Caco-2 (cell line): ENCODE results near the gene TRAM2. TPM values are rescaled to one million over a fixed set of nuclear protein-coding genes. Genes with fewer than 3 reads are reported as not detected.

Source experiments
- BruUV-seq: library from RNA; stranded (reverse); fragments of 400-500 nt; replicated peaks from 2 replicates; lab custom pipeline; 2021; lab: Mats Ljungman, UMichigan
- CTCF ChIA-PET: fragments of 300-600 bp; sonication (Branson Sonifier 250); formaldehyde crosslinking; loops from one replicate; lab custom pipeline; 2022; ENCODE audit warnings: antibody characterized with exemption; lab: Charles Lee
- POLR2A ChIA-PET: fragments of 300-600 bp; sonication (Branson Sonifier 250); formaldehyde crosslinking; loops from one replicate; lab custom pipeline; 2022; ENCODE audit warnings: antibody characterized with exemption; lab: Charles Lee
- DNase-seq, 2 experiments: peaks; one replicate each; pipeline versions ENCODE4 v3.0.0 to v3.0.0-alpha.2; 2020 to 2022
- H3K27me3 ChIP-seq: replicated peaks from 2 replicates; pipeline ENCODE4 v1.6.0; 2011; ENCODE audit warnings: low read length; ENCODE audit not compliant: control insufficient read depth, insufficient read depth
- H3K36me3 ChIP-seq: 2 replicates; pipeline ENCODE4 v1.5.1; 2011; ENCODE audit warnings: low read length; ENCODE audit not compliant: control insufficient read depth, insufficient read depth
- H3K4me1 ChIP-seq: fragments of 250-450 bp; sonication (Bioruptor Pico); 2 replicates; pipeline ENCODE4 v1.5.1; 2020; ENCODE audit warnings: mild to moderate bottlenecking
- H3K4me3 ChIP-seq: 2 replicates; pipeline ENCODE4 v1.5.1; 2011; ENCODE audit warnings: low read depth, mild to moderate bottlenecking, control low read depth, low read length
- H3K9me3 ChIP-seq: fragments of 250-450 bp; sonication (Bioruptor Pico); 2 replicates; pipeline ENCODE4 v1.5.1; 2020; ENCODE audit warnings: mild to moderate bottlenecking, moderate library complexity
- H3K27ac Mint-ChIP-seq: one replicate; pipeline ENCODE4 v1.8.0; 2022; ENCODE audit warnings: mixed read lengths; ENCODE audit not compliant: unreplicated experiment
- H3K27me3 Mint-ChIP-seq: one replicate; pipeline ENCODE4 v1.8.0; 2022; ENCODE audit warnings: mixed read lengths; ENCODE audit not compliant: insufficient read depth, unreplicated experiment
- H3K36me3 Mint-ChIP-seq: one replicate; pipeline ENCODE4 v1.8.0; 2022; ENCODE audit warnings: mild to moderate bottlenecking, mixed read lengths; ENCODE audit not compliant: insufficient read depth, unreplicated experiment
- H3K4me1 Mint-ChIP-seq: one replicate; pipeline ENCODE4 v1.8.0; 2022; ENCODE audit warnings: low read depth, mixed read lengths; ENCODE audit not compliant: unreplicated experiment
- H3K4me3 Mint-ChIP-seq: one replicate; pipeline ENCODE4 v1.8.0; 2022; ENCODE audit warnings: mild to moderate bottlenecking, moderate library complexity, mixed read lengths; ENCODE audit not compliant: unreplicated experiment
- H3K9me3 Mint-ChIP-seq: one replicate; pipeline ENCODE4 v1.8.0; 2022; ENCODE audit warnings: mixed read lengths; ENCODE audit not compliant: unreplicated experiment
- CTCF ChIP-seq, 2 experiments: fragments of 200-600 bp in 1 of 2; IDR thresholded peaks; 1 replicate in 1 of 2; 2 replicates in 1 of 2; pipeline versions ENCODE4 v1.5.1 to v1.8.0; 2011 to 2022; ENCODE audit warnings: antibody characterized with exemption in 1 of 2, control low read depth in 1 of 2, inconsistent platforms in 1 of 2, low read depth in 1 of 2, low read length in 1 of 2, mild to moderate bottlenecking in 1 of 2, moderate library complexity in 1 of 2; ENCODE audit not compliant: insufficient read depth in 1 of 2, severe bottlenecking in 1 of 2, unreplicated experiment in 1 of 2
- intact Hi-C: fragments of 100-400 bp; cut with micrococcal nuclease; formaldehyde crosslinking; loops from one replicate; pipeline ENCODE4 v1.10.0; 2022; ENCODE audit not compliant: unreplicated experiment
- total RNA-seq: library from RNA; stranded (reverse); gene quantifications from 2 replicates; pipeline ENCODE4 v1.2.3, GENCODE V29; 2022

TRAM2 gene
- total RNA-seq, 1 experiment from 2014 or later, result 71.6 TPM

DNA sequence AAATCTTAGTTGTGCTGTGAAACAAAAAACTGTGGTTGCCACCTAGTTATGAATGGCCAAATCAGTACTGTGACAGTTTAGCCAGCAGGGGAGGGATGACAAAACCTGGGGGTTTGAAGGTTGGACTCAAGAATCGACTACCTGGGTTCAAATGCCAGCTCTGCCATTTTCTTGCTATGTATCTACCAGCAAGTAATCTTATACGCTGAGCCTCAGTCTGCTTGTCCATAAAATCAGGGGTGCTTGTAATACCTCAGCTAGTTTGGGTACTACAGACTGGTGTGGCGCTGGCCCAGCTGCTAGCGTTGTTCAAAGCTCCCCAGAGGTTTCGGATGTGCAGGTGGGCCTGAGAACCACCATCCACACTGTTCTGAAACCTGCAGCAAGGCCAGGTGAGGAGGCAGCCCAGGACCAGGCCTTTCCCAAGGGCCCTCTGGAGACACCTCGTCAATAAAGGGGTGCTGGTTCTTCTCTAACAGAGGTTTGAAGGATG lies 40.4 kb downstream of the TRAM2 start:
- no peak overlapping the region for H3K27ac Mint-ChIP-seq
- no peaks in the 10 kb centered on the region for H3K4me1 ChIP-seq
- H3K27me3 Mint-ChIP-seq, result no peaks in the 10 kb centered on the region
- no peaks in the 10 kb centered on the region for H3K27me3 ChIP-seq
- no peaks in the 10 kb centered on the region for H3K9me3 Mint-ChIP-seq
- no peak for TF ChIP-seq CTCF (IDR thresholded peaks at IDR 0.05; ENCODE audit: insufficient read depth in 1 of 2, low read depth in 1 of 2, low read length in 1 of 2, severe bottlenecking in 1 of 2, unreplicated experiment in 1 of 2)
- intact Hi-C loops, result no loop called here
- CTCF ChIA-PET, result interaction anchor here (0.6 kb wide), 1 partner anchor 12 kb away, joined by 3 read pairs; no protein-coding TSS in a partner anchor
- H3K4me1 Mint-ChIP-seq, result peaks cover 13% of the 10 kb centered on the region
- BruUV-seq, result no TSS peak
- no peak overlapping the region for H3K4me3 Mint-ChIP-seq
- no peak for DNase-seq
- no peak overlapping the region for H3K4me3 ChIP-seq
- no peaks in the 10 kb centered on the region for H3K9me3 ChIP-seq
- POLR2A ChIA-PET, result no interaction called here
- H3K36me3 ChIP-seq, result no peaks in the 10 kb centered on the region; the same call in none of the 2 replicates
- H3K36me3 Mint-ChIP-seq, result peaks cover 28% of the 10 kb centered on the region

DNA sequence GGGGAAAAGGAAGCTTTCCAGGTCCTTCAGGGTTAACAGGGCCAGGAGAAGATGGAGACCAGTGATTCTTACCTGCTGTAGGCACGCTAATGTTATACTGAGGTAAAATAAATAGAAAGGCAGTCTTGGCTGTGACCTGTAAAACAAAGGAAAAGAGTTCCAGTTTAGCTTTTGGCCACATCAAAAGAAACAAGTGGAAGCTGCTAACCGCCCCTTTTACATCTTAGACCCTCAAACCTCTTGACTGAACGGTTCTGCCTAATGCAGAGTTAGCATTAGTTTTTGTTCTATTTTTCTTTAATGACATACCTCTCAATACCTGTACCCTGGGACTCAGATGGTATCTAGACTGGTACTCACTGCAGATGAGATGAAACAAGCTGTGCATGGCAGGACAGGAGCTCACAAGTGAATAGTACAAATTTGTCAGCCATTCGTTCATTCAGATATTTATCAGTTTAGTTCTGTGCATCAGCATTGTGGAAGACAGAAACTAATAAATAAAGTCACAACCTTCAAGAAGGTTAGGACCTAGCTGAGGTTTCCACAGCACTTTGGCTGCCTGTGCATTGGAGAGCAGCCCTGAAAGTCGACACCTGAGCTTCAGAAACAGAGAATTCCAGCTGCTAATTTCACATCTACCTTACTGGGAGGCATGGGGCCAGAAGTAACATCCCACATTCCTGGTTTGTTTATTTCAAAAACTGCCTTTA lies 41.0 kb downstream of the TRAM2 start:
- ChIA-PET POLR2A (interaction anchor here (0.6 kb wide), 1 partner anchor 219 kb away, joined by 8 read pairs; no protein-coding TSS in a partner anchor), CTCF (no interaction called here)
- Mint-ChIP-seq H3K27me3 (no peaks in the 10 kb centered on the region), H3K4me1 (peaks cover 15% of the 10 kb centered on the region), H3K9me3 (no peaks in the 10 kb centered on the region), H3K27ac (no peak overlapping the region), H3K36me3 (peaks cover 27% of the 10 kb centered on the region), H3K4me3 (no peak overlapping the region)
- intact Hi-C loops, result no loop called here
- BruUV-seq, result no TSS peak
- H3K4me3 ChIP-seq, result no peak overlapping the region
- no peak for DNase-seq
- no peaks in the 10 kb centered on the region for H3K4me1 ChIP-seq
- H3K36me3 ChIP-seq, result no peaks in the 10 kb centered on the region; the same call in none of the 2 replicates
- H3K27me3 ChIP-seq, result no peaks in the 10 kb centered on the region
- no peak for TF ChIP-seq CTCF (IDR thresholded peaks at IDR 0.05; ENCODE audit: insufficient read depth in 1 of 2, low read depth in 1 of 2, low read length in 1 of 2, severe bottlenecking in 1 of 2, unreplicated experiment in 1 of 2)
- no peaks in the 10 kb centered on the region for H3K9me3 ChIP-seq

- H3K4me1 Mint-ChIP-seq, result peaks cover 15% of the 10 kb centered on the region
- intact Hi-C loops, result no loop called here
- H3K36me3 ChIP-seq, result no peaks in the 10 kb centered on the region; the same call in none of the 2 replicates
- H3K4me3 Mint-ChIP-seq, result no peak overlapping the region
- no peaks in the 10 kb centered on the region for H3K9me3 Mint-ChIP-seq
- no peak for DNase-seq
- H3K9me3 ChIP-seq, result no peaks in the 10 kb centered on the region
- no peaks in the 10 kb centered on the region for H3K27me3 ChIP-seq
- no peak overlapping the region for H3K4me3 ChIP-seq
- CTCF ChIA-PET, result no interaction called here
- H3K27ac Mint-ChIP-seq, result peak overlapping the region; percentile 23
- no peaks in the 10 kb centered on the region for H3K4me1 ChIP-seq
- POLR2A ChIA-PET, result no interaction called here
- no TSS peak for BruUV-seq
- no peaks in the 10 kb centered on the region for H3K27me3 Mint-ChIP-seq
- peaks cover 19% of the 10 kb centered on the region for H3K36me3 Mint-ChIP-seq
- TF ChIP-seq CTCF (IDR thresholded peaks at IDR 0.05; ENCODE audit: insufficient read depth in 1 of 2, low read depth in 1 of 2, low read length in 1 of 2, severe bottlenecking in 1 of 2, unreplicated experiment in 1 of 2), result no peak
Measured at GRCh38 chr6:52534966-52535390, 41.9 kb downstream of the TRAM2 start.
